Ammon's horn (tissue), 1 donor: ENCODE data around the gene HASPIN.

ENCODE experiments used
- DNase-seq: peaks from one replicate; pipeline ENCODE4 v3.0.0-alpha.2; 2016; ENCODE audit warnings: low spot score

HASPIN gene

DNA sequence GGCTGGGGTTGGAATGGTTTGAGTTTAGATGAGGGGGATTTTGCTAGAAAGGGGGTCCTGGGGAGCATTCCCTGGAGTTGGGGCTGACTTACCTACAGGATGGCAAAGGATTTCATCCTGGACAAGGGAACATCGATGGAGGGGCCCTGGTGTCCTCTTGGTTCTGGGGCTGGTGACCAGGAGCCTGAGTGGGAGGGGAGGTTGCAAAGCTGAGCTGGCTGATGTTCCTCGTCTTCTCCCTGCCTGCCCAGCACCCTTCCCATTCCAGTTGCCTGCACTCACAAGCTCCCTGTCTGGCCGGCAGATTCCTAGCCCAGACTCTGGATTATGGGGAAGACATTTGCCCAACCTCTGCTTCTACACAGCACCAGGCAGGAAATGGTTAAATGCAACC is 40.1 kb downstream of the HASPIN start:
- DNase-seq: no peak

- DNase-seq: no peak
Measured at GRCh38 chr17:3765981-3766380, 42.3 kb downstream of the HASPIN start.

GRCh38 chr17:3766779-3767178 is 43.1 kb downstream of the HASPIN start:
- DNase-seq: no peak

DNA sequence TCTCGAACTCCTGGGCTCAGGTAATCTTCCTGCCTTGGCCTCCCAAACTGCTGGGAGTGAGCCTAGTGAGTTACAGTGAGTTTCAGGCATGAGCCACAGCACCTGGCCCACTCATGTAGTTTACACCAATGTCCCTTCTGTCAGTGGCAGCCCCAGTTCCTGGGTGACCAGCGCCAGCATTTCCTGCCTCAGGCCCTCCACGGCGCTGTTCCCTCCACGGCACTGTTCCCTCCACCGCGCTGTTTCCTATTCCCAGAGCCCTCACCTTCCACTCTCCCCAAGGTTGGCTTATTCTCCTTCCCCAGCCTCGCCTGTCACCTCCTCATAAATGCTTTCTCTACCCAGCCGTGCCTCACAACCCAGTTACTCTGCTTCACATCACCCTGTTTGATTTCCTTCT is 44.6 kb downstream of the HASPIN start:
- DNase-seq: no peak

GRCh38 chr17:3768769-3769168 is 45.1 kb downstream of the HASPIN start:
- no peak for DNase-seq

DNA sequence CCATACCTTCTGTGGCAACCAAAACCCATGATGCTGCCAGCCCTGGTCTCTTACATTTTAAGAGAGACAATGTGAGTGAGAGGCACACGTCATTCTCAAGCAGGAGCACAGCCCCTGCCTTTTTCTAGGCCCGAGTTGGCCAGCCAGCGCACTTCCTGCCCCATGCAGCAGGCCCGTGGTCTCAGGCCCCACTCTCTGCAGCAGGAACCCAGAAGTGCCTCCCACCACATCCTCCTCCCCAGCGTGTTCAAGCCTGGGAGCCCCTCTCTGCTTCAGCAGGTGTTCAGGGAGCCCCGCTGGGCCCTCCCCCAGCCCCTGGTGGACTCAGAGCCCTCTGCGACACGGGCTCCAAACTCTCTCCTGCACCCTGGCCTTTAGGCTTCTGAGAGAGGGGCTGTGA is 46.8 kb downstream of the HASPIN start:
- DNase-seq: no peak

DNA sequence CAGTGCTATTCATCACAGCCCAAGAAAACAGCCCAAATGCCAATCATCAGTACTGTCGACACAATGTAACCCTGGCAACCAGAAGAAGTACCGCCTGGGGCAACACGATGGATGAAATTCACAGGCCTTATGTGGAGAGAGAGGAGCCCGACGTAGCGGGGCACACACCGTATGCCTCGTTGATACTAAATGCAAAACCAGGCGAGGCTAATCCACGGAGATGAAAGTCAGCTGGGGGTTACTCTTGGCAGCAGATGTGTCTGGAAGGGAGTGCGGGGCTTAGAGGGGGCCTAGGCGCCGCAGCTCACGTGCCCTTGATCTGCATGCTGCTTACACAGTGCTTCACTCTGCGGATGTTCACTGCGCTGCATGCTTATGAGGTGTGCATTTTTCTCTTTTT is 47.4 kb downstream of the HASPIN start:
- DNase-seq: no peak

- no peak for DNase-seq
Measured at GRCh38 chr17:3772764-3773163, 49.1 kb downstream of the HASPIN start.

- DNase-seq: no peak
Measured at GRCh38 chr17:3773511-3773910, 49.8 kb downstream of the HASPIN start.

GRCh38 chr17:3773966-3774365 is 50.3 kb downstream of the HASPIN start:
- DNase-seq: no peak
